HEK293T (cell line): Measurements from ENCODE around the gene TMEM132D.

ENCODE experiments used
- CTCF ChIA-PET: fragments of 350-600 bp; formaldehyde crosslinking; extraction: SDS; loops from one replicate; lab custom pipeline; 2021; ENCODE audit warnings: antibody characterized with exemption, inconsistent platforms; lab: Yijun Ruan, JAX
- POLR2A ChIA-PET: fragments of 350-600 bp; formaldehyde crosslinking; extraction: SDS; loops from one replicate; lab custom pipeline; 2020; ENCODE audit warnings: antibody characterized with exemption, inconsistent platforms; lab: Yijun Ruan, JAX
- DNase-seq: peaks from one replicate; pipeline ENCODE4 v3.0.0; 2012; ENCODE audit warnings: mixed read lengths; ENCODE audit errors: extremely low spot score
- ARNT ChIP-seq: fragments of 450-650 bp; IDR thresholded peaks from 2 replicates; pipeline ENCODE4 v1.6.1; 2017; ENCODE audit warnings: mild to moderate bottlenecking
- BHLHE40 ChIP-seq: fragments of 450-650 bp; IDR thresholded peaks from 2 replicates; pipeline ENCODE4 v1.6.1; 2016; ENCODE audit warnings: mild to moderate bottlenecking, moderate library complexity, borderline replicate concordance
- CTBP1 ChIP-seq: fragments of 450-650 bp; IDR thresholded peaks from 2 replicates; pipeline ENCODE4 v1.6.1; 2016; ENCODE audit warnings: borderline replicate concordance
- ELF4 ChIP-seq: fragments of 450-650 bp; IDR thresholded peaks from 2 replicates; pipeline ENCODE4 v1.6.1; 2017; ENCODE audit warnings: antibody characterized with exemption
- FOXA1 ChIP-seq: fragments of 450-650 bp; IDR thresholded peaks from 2 replicates; pipeline ENCODE4 v1.6.1; 2016; ENCODE audit warnings: mild to moderate bottlenecking
- FOXK2 ChIP-seq: fragments of 450-650 bp; IDR thresholded peaks from 2 replicates; pipeline ENCODE4 v1.6.1; 2016; ENCODE audit warnings: mild to moderate bottlenecking
- FOXM1 ChIP-seq: fragments of 450-650 bp; IDR thresholded peaks from 2 replicates; pipeline ENCODE4 v1.6.1; 2017; ENCODE audit warnings: mild to moderate bottlenecking, borderline replicate concordance
- HDGF ChIP-seq: fragments of 450-650 bp; IDR thresholded peaks from 2 replicates; pipeline ENCODE4 v1.6.1; 2017; ENCODE audit warnings: antibody characterized with exemption, borderline replicate concordance
- L3MBTL2 ChIP-seq: fragments of 450-650 bp; conservative IDR thresholded peaks from 2 replicates; pipeline ENCODE4 v1.6.1; 2016; ENCODE audit warnings: mild to moderate bottlenecking
- LEF1 ChIP-seq: fragments of 450-650 bp; IDR thresholded peaks from 2 replicates; pipeline ENCODE4 v1.6.1; 2017; ENCODE audit warnings: mild to moderate bottlenecking, borderline replicate concordance
- NFRKB ChIP-seq: fragments of 450-650 bp; IDR thresholded peaks from 2 replicates; pipeline ENCODE4 v1.6.1; 2016; ENCODE audit warnings: mild to moderate bottlenecking, moderate library complexity
- PKNOX1 ChIP-seq: fragments of 450-650 bp; IDR thresholded peaks from 2 replicates; pipeline ENCODE4 v1.6.1; 2016
- SP1 ChIP-seq: fragments of 450-650 bp; IDR thresholded peaks from 2 replicates; pipeline ENCODE4 v1.6.1; 2017
- SUZ12 ChIP-seq: fragments of 450-650 bp; IDR thresholded peaks from 2 replicates; pipeline ENCODE4 v1.6.1; 2016; ENCODE audit warnings: mild to moderate bottlenecking
- TARDBP ChIP-seq: fragments of 450-650 bp; IDR thresholded peaks from 2 replicates; pipeline ENCODE4 v1.6.1; 2016
- ZNF384 ChIP-seq: fragments of 450-650 bp; IDR thresholded peaks from 2 replicates; pipeline ENCODE4 v1.6.1; 2016

Gene TMEM132D

DNA sequence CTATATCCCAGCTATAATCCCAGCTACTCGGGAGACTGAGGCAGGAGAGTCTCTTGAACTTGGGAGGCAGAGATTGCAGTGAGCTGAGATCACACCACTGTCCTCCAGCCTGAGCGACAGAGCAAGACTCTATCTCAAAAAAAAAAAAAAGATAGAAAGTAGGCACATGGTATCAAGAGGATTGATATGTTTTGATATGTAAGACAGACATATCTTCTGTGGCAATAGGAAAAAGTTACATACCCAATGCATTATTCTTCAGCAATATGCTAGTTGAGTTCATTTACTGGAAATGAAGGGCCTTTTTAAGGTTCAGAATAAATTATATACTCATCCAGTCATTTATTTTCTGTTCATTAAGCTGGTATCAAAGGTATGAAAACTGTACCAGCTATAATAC, 657.2 kb downstream of the TMEM132D start:
- POLR2A ChIA-PET: no interaction called here
- CTCF ChIA-PET: no interaction called here
- no peak for TF ChIP-seq SUZ12
- TF ChIP-seq L3MBTL2: no peak
- TF ChIP-seq ELF4: no peak
- TF ChIP-seq FOXA1: no peak
- no peak for TF ChIP-seq HDGF
- no peak for TF ChIP-seq FOXM1
- TF ChIP-seq TARDBP: no peak
- TF ChIP-seq SP1: no peak
- no peak for TF ChIP-seq ARNT
- no peak for TF ChIP-seq ZNF384
- no peak for TF ChIP-seq CTBP1
- TF ChIP-seq NFRKB: no peak
- TF ChIP-seq FOXK2: no peak
- no peak for TF ChIP-seq PKNOX1
- TF ChIP-seq BHLHE40: no peak
- no peak for TF ChIP-seq LEF1
- no peak for DNase-seq

- CTCF ChIA-PET: no interaction called here
- DNase-seq: no peak
- POLR2A ChIA-PET: no interaction called here
- TF ChIP-seq FOXA1 (no peak), L3MBTL2 (no peak), BHLHE40 (no peak), HDGF (no peak), ZNF384 (no peak), PKNOX1 (no peak), FOXK2 (no peak), SP1 (no peak), TARDBP (no peak), ARNT (no peak), CTBP1 (no peak), FOXM1 (no peak), SUZ12 (no peak), LEF1 (no peak), ELF4 (no peak), NFRKB (no peak)
These were observed 658.1 kb downstream of the TMEM132D start for GRCh38 chr12:129245769-129246168.

DNA sequence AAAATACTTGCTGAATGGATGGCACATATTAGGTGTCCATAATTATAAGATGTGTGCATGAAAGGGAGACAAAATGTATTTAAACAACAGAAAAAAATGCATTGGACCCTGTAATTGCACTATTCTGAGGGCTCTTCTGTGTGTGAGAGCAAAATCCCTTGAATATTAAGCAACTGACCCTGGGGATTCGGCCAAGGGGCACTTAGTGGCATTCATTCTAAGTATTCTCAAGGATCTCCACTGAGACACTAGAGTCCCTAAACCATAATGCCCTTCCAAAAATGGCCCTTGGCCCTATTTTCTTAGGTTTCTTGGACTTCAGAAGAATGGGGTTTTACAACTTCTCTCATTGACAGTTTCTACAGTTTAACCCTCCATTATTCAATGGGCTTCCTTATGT, 662.0 kb downstream of the TMEM132D start:
- no peak for DNase-seq
- no peak for TF ChIP-seq TARDBP
- CTCF ChIA-PET: no interaction called here
- POLR2A ChIA-PET: no interaction called here

DNA sequence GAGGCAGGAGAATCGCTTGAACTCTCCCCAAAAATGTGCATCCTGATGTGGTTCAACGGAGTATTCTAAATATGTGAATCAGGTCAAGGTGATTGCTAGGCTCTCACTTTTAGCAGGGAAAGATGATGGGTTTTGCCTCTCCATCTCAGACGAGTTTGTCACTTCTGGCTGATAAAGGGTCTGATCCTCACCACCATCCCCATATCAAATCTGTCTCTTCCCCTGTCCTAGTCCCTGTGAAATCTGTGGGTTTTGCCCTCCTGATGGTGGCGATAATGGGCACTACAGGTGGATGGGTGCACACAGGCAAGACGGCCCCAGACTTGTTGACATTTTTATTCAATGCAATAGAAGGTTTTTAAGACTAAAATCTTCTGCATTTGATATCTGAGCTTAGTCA, 665.9 kb downstream of the TMEM132D start:
- POLR2A ChIA-PET: no interaction called here
- TF ChIP-seq FOXM1 (no peak), TARDBP (no peak), BHLHE40 (no peak), L3MBTL2 (no peak), FOXK2 (no peak), ARNT (no peak), SP1 (no peak), SUZ12 (no peak), FOXA1 (no peak), ZNF384 (no peak), LEF1 (no peak), CTBP1 (no peak)
- no peak for DNase-seq
- CTCF ChIA-PET: no interaction called here

GRCh38 chr12:129234209-129234608, 669.6 kb downstream of the TMEM132D start:
- TF ChIP-seq ZNF384 (no peak), ELF4 (no peak), CTBP1 (no peak), ARNT (no peak), BHLHE40 (no peak), FOXK2 (no peak), TARDBP (no peak), LEF1 (no peak), FOXM1 (no peak)
- DNase-seq: no peak
- ChIA-PET POLR2A (no interaction called here), CTCF (no interaction called here)

GRCh38 chr12:129231491-129231890, 672.3 kb downstream of the TMEM132D start:
- ChIA-PET POLR2A (no interaction called here), CTCF (no interaction called here)
- TF ChIP-seq FOXM1: no peak
- no peak for TF ChIP-seq HDGF
- TF ChIP-seq NFRKB: no peak
- TF ChIP-seq L3MBTL2: no peak
- no peak for TF ChIP-seq PKNOX1
- no peak for TF ChIP-seq CTBP1
- TF ChIP-seq SP1: no peak
- no peak for TF ChIP-seq FOXA1
- no peak for TF ChIP-seq ELF4
- TF ChIP-seq TARDBP: no peak
- no peak for TF ChIP-seq BHLHE40
- TF ChIP-seq ARNT: no peak
- no peak for TF ChIP-seq FOXK2
- TF ChIP-seq SUZ12: no peak
- no peak for TF ChIP-seq ZNF384
- no peak for TF ChIP-seq LEF1
- no peak for DNase-seq
